GM11168 (cell line): ENCODE data around the gene VPS13D.

Experiments used
- in situ Hi-C: fragments of 300-500 bp; cut with MboI; formaldehyde crosslinking; loops from one replicate; pipeline ENCODE4 v1.12.0; 2022; ENCODE audit warnings: low sequenced_read_pairs; ENCODE audit not compliant: unreplicated experiment

VPS13D gene

DNA sequence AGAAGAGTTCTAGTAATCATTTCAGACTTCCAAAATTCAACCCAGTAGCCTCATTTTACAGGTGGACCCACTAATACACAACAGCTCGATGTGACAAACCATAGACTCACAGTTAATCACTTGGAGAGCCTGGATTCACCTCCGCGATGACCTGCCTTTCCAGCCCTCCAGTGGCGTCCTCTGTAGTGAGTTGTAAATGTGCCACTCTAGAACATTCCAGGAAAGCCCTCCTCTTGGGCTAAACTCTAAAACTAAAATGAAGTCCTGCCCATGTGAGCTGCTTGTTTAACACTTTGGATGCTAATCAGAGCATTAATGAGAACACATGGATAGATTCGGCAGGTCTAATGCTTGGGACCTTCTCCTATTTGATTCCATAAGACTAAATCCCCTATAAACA lies 247.5 kb downstream of the VPS13D start:
- in situ Hi-C loops = no loop called here

DNA sequence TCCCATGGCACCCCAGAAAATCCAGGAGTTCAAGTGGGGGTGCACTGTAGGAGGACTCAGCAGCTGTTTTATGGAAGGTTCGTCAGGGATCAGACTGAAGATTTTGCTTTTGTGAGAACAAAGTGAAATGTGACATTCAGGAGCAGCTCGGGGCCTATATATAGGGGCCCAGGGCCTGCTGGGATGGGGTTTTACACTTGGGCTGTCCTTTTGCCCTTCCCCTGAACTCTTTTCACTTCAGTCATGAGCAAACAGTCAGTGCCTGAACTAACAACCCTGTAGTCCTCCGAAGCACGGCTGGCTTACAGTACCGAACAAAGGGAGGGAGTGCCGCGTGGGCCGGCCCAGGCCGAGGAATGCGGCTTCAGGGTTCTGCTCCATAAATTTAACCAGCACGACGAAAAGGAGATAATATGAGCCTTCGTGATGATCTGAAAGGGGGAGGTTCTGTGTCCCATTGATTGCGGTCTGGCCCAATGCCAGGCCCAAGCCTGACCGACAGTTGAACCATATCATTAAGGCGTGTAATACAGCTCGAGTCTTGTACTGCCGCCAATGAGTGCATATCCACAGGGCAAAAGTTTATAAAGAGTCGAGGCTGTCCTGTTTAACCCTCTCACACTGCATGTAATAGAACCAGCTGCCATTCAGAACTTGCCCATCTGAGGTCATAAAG lies 248.2 kb downstream of the VPS13D start:
- in situ Hi-C loops = no loop called here

DNA sequence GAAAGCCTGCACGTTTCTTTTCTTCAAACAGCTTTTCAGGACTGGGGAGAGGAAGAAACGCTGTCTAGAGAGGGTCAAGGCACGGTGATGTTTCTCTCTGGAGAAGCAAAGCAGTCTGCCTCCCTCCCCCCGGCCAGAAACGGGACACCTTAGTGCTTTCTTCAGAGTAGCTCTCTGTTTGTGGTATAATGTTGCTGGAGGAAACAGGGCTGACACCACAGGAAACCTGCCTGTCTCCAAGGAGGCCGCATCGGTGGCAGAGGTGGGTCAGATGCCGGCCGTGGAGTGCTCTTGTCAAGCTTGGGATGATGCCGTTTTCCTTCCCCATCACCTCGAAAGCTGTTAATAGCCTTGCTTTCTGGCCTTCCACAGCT lies 248.8 kb downstream of the VPS13D start:
- in situ Hi-C loops = no loop called here

DNA sequence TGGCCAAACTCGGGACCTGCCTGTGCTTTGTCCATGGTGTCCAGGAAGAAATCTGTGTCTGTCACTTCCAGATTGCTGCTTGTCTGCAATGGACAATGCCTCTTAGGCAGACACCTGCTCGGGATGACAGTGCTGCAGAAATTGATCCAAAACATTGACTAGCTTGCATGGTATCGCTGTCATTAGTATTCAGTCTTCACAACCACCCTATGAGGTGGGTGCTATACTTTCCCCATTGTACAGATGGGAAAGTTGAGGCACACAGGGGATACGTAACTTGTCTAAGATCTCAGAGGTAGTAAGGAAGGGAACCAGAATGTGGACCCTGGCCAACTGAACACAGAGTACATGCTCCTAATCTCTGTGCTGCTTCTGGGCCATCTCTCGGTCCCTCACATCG lies 249.5 kb downstream of the VPS13D start:
- in situ Hi-C loops = no loop called here

DNA sequence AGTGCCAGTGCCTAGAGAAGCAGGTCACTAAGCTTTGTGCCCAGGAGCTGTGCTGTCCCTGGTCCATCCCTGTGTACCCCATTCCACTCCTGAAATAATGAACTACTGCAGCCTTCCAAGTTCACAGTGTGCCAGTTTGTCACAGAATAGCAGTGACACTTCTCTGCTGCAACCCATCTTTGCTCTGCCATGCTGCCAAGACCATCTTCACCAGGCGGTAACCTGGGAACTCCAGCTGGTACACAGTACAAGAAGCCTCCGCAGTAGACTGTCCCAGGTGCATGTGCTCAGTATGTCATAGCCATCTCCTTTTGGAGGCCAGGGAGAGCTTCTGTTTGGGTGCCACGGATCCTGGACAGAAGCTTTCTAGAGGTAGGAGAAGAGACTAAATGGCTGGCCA lies 250.2 kb downstream of the VPS13D start:
- in situ Hi-C loops = no loop called here

DNA sequence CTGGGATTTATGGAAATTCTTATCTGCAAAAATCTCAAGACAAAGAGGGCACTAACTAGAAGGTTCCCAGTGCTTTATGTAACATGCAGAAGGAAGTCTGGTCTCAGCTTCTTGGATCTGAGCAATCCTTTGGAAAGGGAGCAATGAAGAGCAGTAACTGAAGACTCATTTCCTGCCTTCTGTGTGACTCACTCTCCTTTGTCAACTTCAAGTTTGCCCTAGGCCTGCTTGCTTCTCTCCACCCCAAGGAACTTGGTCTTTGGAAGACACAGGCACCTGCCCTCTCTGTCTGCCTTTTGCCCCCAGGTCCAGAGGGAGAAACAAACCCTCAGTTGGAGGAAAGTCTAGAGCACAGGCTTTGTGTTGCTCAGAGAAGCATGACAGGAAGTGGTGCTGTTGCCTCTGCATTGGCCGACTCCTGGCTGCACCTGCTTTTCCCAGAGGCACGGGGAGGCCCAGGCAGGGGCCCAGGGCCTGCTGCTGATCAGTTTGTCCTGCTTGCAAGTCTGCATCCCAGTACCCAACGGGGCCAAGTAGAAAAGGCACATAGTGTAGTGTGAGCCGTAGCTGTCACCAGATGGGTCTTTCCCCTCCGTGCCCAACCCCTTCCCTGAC lies 251.0 kb downstream of the VPS13D start:
- in situ Hi-C loops = no loop called here

DNA sequence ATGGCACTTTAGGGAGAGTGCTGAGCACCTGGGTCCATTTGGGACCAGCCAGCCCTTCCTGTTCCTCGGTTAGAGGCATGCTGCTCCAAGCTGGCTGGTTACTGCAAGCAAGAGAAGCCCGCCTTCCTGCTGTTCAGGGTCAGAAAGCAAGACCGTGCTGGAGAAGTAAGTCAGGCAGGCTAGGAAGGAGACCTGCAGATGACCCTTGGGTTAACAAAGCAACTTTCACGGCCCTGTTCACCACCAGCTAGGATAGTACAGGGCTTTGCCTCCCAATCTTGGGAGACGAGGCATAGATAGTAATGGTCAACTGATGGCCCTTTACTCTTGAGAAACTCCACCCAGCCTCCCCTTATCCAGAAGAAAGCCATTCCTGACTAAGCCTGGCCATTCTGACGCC lies 252.1 kb downstream of the VPS13D start:
- in situ Hi-C loops = no loop called here

DNA sequence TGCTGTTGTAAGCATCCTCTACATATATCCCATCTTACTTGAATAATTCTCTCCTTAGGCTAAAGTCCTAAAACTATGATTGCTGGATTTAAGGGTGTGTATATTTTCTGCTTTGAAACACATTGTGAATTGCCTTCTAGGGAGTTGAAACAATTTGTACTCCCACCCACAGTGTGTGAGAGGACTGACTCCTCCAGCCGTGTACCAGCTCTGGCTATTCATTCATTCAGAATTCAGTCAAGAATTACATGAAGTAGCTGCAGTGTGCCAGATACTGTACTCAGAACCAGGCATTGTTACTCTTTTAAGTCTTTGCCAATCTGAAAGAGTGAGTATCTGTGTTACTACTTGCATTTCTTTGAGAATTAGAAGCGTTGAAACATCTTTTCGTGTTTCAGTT lies 253.2 kb downstream of the VPS13D start:
- in situ Hi-C loops = no loop called here

DNA sequence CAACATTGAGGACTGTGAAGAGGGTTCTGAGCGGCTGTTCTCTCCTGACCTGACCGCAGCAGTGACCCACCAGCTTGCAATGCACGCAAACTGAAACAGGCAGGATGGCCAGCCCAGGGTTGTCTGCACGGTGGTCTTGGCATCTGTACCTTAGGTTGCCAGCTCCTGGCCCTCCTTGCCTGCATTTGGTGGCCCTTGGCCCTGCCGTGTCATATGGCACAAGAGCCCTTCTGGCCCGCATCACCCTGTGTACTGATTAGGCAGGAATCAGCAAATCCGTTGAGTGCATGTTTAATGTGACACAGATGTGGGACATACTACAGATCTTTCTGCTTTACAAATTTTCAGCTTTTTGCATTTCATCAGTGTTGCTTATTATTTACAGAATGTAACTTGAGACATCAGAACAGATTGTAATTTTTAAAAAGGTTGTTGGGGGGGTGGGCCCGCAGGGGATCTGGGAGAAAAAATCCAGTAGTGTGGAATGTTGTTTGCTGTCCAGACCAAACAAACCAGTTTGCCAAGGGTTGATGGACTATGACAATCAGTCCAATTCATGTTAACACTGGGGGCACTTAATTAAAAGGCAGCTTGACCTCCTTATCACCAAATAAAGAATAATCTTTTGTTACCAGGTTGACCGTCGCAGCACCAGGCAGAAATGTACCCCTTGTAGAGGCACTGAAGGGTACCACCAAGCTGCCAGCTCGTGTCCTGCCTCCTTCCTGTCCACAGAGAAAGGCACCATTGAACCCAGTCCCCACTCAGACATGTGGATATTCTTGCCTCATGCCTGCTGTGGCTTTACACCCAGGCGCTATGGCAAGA lies 255.6 kb downstream of the VPS13D start:
- in situ Hi-C loops = no loop called here

DNA sequence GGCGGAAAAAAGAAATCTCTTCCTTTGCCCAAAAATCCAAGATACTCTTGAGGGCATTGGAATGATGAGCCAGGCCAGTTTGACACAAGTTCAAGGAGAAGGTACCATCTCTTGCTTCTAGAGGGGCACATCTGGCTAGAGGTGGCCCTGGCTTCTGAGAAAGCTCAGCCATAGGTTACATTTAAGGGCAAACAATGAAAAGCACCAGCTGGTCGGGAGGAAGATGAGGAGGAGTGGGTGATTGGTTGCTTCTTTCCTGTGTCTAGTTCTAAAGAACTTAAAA lies 256.2 kb downstream of the VPS13D start:
- in situ Hi-C loops = no loop called here

DNA sequence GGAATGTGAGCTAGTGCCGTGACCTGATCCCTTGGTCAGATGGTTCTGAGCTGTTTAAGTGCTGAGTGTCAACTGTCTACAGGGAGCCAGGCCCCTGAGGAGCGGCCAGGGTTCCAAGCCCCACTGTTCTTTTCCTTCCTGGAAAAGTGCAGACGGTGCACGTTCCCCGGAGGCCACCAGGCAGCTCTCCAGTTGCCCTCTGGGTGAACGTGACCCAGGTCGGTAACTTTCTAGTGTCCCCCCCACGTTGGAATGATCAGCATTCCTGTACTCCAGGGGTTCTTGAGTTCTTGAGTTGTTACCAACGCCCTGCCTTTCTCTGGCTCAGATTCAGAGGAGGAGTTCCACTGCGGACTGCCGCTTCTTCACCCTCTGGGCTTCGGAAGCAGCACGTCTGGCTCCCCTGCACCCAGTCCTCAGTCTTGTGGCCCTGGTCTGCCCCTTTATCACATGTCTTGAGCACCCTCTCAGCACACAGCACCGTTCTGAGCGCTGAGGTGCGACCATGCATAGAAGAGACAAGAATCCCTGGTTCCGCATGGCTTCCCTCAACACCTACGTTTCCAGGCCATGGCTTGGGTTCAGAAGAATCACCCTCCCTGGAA lies 256.7 kb downstream of the VPS13D start:
- in situ Hi-C loops = no loop called here

DNA sequence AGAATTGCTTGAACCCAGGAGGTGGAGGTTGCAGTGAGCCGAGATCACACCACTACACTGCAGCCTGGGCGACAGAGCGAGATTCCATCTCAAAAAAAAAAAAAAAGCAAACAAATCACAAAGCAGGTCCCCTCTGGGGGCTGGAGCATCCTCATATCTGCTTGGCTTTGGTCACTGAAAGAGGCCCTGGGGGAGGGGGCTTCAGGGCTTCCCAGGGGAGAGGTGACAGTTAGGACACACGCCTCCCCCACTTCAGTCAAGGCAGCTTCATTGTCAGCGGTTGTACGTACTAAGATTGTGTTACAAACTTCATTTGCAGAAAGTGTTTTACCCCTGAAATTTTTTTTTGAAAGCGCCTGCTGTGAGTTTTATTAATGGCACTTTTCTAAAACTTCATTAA lies 257.7 kb downstream of the VPS13D start:
- in situ Hi-C loops = no loop called here

DNA sequence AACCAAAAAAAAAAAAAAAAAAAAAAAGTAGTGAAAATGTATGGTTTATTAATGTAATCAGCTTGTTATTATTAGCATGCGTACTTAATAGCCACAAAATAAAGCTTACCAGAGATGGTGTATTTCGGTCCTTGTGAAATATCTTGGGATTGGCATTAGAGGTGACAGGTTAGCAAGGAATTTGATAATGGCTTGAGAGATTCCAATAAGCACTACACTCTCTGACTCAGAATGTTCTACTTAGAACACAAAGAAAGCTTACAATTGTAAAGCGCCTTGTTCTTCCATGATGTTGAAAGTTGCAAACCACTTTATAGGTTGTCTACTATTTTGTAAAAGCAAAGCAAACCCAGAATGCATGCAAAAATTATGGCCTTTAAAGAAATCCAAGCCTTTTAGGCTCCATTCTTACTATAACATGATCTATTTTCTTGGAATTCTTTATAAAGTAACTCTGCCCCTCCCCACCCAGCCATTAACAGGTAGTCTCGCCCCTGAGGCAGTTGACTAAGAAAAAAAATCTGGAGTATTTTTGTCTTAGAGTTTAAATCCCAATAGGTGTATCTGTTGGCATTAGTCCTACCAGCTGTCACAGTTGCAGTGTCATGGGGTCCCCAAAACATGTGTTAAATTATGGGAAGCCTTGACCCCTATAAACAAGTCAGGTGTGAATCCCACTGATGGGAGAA lies 259.0 kb downstream of the VPS13D start:
- in situ Hi-C loops = no loop called here

DNA sequence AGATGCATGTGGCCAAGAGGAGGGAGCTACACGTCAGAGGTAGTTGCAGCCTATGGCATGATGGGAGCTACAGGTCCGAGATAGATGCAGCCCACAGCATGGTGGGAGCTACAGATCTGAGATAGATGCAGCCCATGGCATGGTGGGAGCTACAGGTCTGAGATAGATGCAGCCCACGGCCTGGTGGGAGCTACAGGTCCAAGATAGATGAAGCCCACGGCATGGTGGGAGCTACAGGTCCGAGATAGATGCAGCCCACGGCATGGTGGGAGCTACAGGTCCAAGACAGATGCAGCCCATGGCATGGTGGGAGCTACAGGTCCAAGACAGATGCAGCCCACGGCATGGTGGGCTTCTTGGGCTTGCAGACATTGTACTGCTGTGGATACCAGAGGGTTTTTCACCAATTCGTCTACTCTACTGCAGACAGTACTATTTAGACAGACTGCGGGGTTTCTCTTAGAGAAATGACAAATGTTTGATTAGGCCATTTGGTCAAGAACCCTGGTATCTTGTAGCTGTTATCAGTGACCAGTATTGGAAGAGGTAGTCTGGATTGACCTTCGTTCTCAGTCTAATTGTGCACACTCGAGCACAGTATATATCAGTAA lies 260.8 kb downstream of the VPS13D start:
- in situ Hi-C loops = no loop called here

DNA sequence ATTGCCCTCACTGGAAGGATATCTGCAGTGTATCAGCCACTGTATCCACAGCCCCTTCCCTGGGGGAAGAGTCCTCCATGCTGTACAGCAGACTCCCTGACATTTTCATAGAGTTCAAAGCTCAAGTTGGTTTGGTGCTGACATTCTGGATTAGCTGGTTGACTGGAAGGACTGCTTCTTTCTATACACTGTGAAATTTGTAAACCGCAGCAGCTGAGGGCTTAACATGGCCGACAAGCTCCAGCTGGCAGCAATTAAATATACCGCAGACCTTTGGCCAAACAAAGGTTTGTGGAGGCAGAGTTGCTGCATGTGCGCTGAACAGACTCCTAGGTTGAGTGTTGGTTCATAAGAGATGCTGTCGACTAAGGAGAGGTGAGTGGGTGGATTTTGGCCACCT lies 261.8 kb downstream of the VPS13D start:
- in situ Hi-C loops = no loop called here

DNA sequence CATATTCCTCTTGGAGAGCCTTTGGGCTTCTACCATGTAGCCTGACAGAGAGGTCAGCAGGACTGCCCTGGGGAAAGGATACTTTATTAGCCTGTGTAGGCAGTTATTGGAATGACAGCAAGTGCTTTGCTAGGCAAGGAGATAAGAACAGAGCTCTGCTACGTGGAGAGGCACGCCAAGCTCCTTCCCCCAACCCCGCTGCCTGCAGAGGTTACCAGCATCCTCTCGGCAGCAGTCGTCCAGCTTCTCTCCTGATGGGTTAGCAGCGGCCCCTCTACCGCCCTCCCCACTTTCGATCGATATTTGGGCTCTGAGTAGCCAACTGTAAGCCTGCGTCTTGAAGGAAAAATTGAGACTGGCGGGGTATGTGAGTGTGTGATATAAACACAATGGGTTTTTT lies 265.9 kb downstream of the VPS13D start:
- in situ Hi-C loops = no loop called here

DNA sequence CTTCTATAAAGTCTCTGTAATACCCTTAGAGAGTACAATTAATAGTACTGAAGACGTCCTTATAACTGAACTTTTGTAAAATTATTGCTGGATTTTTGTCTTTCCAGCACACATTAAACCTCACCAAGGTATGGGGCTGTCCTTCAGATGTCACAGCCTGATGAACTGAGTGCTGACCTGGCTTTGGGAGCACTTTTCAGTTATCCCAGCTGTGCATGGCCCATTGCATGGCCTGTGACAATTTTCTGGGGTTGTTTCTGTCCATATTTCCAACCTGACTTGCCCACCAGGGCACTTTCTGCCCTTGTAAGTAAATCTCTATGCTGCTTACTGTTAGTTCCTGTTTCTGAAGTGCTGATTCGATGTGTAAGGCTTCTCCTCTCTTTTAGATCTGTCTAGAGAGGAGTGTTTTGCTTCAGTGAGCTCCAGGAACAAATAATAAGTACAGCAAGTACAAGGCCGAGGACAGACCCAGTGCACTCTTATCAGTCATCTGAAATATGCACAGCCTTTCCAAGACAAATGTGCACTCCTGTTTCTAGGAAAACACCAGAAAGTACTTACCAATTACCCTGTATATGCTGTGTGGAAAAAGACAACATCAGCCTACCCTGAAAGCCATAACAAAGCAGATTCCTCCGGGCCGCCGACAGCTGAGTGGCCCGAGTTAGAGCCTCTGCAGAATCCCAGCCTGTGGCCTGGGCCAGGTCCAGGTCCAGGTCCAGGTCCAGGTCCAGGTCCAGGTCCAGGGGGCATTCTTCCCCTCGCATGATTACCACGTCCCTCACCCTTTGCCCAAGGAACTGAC lies 266.5 kb downstream of the VPS13D start:
- in situ Hi-C loops = no loop called here

DNA sequence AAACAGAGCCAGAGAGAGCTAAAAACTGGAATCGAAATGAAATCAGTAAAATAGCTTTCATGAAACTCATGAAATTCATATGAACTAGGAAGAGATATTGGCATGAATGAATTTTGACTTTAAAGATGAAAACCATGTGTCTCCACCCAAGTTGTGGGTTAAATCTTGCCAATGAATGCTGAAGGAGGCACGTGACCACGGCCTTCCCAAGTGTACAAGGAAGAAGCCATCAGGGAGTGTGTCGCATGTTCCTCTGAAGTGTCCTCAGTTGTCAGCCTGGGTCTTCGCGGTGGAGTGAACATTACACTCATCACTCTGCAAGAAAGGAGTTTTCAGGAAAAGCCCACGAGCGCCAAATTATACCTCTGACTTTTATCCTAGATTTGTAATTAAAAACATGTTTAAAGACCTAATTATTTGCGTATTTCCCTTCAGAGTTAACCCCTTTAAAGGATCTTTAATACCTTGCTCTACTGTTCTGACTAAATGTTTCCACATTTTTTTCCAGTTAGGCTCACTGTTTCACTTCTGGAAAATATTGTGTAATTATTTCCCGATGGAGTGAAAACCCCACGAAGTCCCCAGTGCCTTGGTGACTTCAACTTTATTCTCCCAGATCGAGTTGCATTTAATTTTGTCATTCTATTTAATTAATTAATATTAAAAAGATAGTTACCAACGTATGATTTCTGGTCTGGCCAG lies 269.9 kb downstream of the VPS13D start:
- in situ Hi-C loops = no loop called here

DNA sequence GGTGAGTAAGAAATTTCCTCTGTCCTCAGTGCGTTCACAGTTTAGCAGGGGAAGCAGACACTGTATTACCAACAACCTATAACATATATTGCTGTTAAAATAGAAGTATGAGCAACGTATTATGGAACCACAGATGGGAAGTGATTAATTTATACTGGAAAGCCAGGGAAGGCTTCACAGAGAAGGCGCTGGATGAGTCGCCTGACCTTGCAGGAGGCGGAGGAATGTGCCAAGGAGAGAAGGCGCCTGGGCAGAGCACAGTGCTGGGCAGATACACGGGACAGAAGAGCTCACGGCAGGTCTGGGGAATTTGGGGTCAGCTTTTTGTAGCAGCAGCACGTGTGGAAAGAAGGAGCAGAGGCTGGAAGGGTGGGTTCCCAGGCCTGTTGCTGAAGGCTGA lies 271.8 kb downstream of the VPS13D start:
- in situ Hi-C loops = no loop called here
